OCI-LY1 (cell line): ENCODE data around the gene LRSAM1.

Source experiments
- H2AFZ ChIP-seq: fragments of 200-600 bp; sonication (generic), shearing (Covaris generic); 2 replicates; pipeline ENCODE4 v1.6.0; 2014; ENCODE audit warnings: antibody characterized with exemption, mild to moderate bottlenecking, low read length
- H3F3A ChIP-seq: fragments of 200-600 bp; sonication (generic), shearing (Covaris generic); 2 replicates; pipeline ENCODE4 v1.6.0; 2014; ENCODE audit warnings: mild to moderate bottlenecking, antibody characterized with exemption, low read length, moderate library complexity; ENCODE audit not compliant: insufficient read depth
- H3K27ac ChIP-seq: fragments of 200-600 bp; sonication (generic); 2 replicates; pipeline ENCODE4 v1.5.1; 2014; ENCODE audit warnings: low read length, mixed run types, mild to moderate bottlenecking, low read depth; ENCODE audit not compliant: poor library complexity, severe bottlenecking
- H3K27me3 ChIP-seq: fragments of 200-600 bp; sonication (generic); 2 replicates; pipeline ENCODE4 v1.6.0; 2014; ENCODE audit warnings: antibody characterized with exemption, mild to moderate bottlenecking, low read length, moderate library complexity; ENCODE audit not compliant: insufficient read depth
- H3K36me3 ChIP-seq: fragments of 200-600 bp; sonication (generic); 2 replicates; pipeline ENCODE4 v1.6.1; 2014; ENCODE audit warnings: mild to moderate bottlenecking, antibody characterized with exemption, low read length, moderate library complexity, mixed read lengths; ENCODE audit not compliant: insufficient read depth
- H3K4me1 ChIP-seq: fragments of 200-600 bp; sonication (generic); 2 replicates; pipeline ENCODE4 v1.5.1; 2014; ENCODE audit warnings: mild to moderate bottlenecking, low read length, moderate library complexity; ENCODE audit not compliant: insufficient read depth, severe bottlenecking
- H3K4me2 ChIP-seq: fragments of 200-600 bp; sonication (generic), shearing (Covaris generic); 2 replicates; pipeline ENCODE4 v1.6.1; 2014; ENCODE audit warnings: low read length
- H3K4me3 ChIP-seq: fragments of 200-600 bp; sonication (generic); 2 replicates; pipeline ENCODE4 v1.5.1; 2014; ENCODE audit warnings: low read length, low read depth, mild to moderate bottlenecking, mixed read lengths; ENCODE audit not compliant: poor library complexity, severe bottlenecking
- H3K79me2 ChIP-seq: fragments of 200-600 bp; shearing (Covaris generic); 2 replicates; pipeline ENCODE4 v1.6.1; 2016; ENCODE audit warnings: mixed run types, low read length, mixed read lengths; ENCODE audit not compliant: insufficient read depth
- H3K9ac ChIP-seq: fragments of 200-600 bp; sonication (generic), shearing (Covaris generic); 2 replicates; pipeline ENCODE4 v1.6.1; 2014; ENCODE audit warnings: mild to moderate bottlenecking, low read length, mixed read lengths
- H3K9me2 ChIP-seq: fragments of 200-600 bp; sonication (generic), shearing (Covaris generic); 2 replicates; pipeline ENCODE4 v1.6.1; 2014; ENCODE audit warnings: low read depth, mild to moderate bottlenecking, low read length, mixed read lengths
- H3K9me3 ChIP-seq: fragments of 200-600 bp; shearing (Covaris generic); 2 replicates; pipeline ENCODE4 v1.6.1; 2014; ENCODE audit warnings: low read length, mixed read lengths
- H4K20me1 ChIP-seq: fragments of 200-600 bp; sonication (generic), shearing (Covaris generic); 2 replicates; pipeline ENCODE4 v1.6.0; 2016; ENCODE audit warnings: mild to moderate bottlenecking, low read length; ENCODE audit not compliant: insufficient read depth
- CTCF ChIP-seq: fragments of 200-600 bp; sonication (generic), shearing (Covaris generic); IDR thresholded peaks from 2 replicates; pipeline ENCODE4 v1.5.1; 2017; ENCODE audit warnings: mild to moderate bottlenecking, antibody characterized with exemption, low read length, moderate library complexity, mixed read lengths
- EZH2 ChIP-seq: fragments of 200-600 bp; sonication (generic), shearing (Covaris generic); IDR thresholded peaks from 2 replicates; pipeline ENCODE4 v1.8.0; 2017; ENCODE audit warnings: borderline replicate concordance, mixed run types, mild to moderate bottlenecking, antibody characterized with exemption, low read length, moderate library complexity, mixed read lengths

The LRSAM1 gene

DNA sequence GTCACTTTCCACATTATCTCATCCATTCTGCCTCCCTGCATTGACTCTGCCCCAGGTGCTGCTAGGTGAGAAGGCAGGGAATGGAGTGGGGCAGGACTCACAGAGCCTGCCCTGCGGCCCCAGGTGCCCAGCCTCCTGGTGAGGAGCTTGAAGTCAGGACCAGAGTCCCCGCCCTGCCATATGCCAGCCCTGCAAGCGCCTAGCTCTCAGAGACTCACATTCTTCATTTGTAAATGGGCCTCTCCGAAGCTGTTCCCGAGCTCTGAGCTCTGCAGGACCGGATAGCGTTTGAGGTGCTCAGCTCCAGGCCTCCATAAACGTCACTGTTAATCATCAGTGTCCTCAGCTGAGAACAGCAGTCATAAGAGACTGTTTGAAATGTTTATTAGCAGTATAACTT lies 85.7 kb downstream of the LRSAM1 start:
- Histone ChIP-seq H3K9me2 (no peaks in the 10 kb centered on the region), H3K4me3 (no peak overlapping the region), H3K27me3 (peaks cover 7% of the 10 kb centered on the region), H3K79me2 (no peaks in the 10 kb centered on the region), H2AFZ (no peak overlapping the region), H3K9ac (no peak overlapping the region), H3K27ac (no peak overlapping the region), H3F3A (no peaks in the 10 kb centered on the region), H3K9me3 (no peaks in the 10 kb centered on the region), H3K4me2 (no peak overlapping the region), H3K4me1 (no peaks in the 10 kb centered on the region), H3K36me3 (no peaks in the 10 kb centered on the region), H4K20me1 (no peaks in the 10 kb centered on the region)
- TF ChIP-seq CTCF = no peak

GRCh38 chr9:127537792-127538191 lies 86.5 kb downstream of the LRSAM1 start:
- Histone ChIP-seq H3K4me2 (no peak overlapping the region), H3K36me3 (no peaks in the 10 kb centered on the region), H3K27me3 (peaks cover 7% of the 10 kb centered on the region), H4K20me1 (no peaks in the 10 kb centered on the region), H3F3A (no peaks in the 10 kb centered on the region), H3K9me3 (no peaks in the 10 kb centered on the region), H3K9ac (no peak overlapping the region), H3K79me2 (no peaks in the 10 kb centered on the region), H3K4me3 (no peak overlapping the region), H3K9me2 (no peaks in the 10 kb centered on the region), H3K4me1 (no peaks in the 10 kb centered on the region), H2AFZ (no peak overlapping the region), H3K27ac (no peak overlapping the region)
- TF ChIP-seq CTCF (no peak), EZH2 (no peak)

DNA sequence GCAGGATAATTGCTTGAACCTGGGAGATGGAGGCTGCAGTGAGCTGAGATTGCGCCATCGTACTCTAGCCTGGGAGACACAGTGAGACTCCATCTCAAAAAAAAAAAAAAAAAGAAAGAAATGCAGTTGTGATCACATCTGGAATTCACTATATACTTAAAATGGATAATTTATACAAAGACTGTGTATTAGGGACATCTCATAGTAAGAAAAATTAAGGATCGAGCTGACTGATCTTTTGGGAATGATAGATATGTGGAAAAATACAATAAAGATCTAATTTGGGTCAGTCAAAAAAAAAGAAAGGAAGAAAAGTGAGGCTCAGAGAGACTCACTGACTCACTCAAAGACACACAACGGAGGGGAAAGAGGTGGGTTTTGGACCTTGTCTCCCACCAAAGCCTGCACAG lies 87.5 kb downstream of the LRSAM1 start:
- no peaks in the 10 kb centered on the region for H3K79me2 ChIP-seq
- H3K36me3 ChIP-seq = no peaks in the 10 kb centered on the region

More for the DNA sequence above, 87.5 kb downstream of the LRSAM1 start:
- no peak overlapping the region for H3K27ac ChIP-seq
- no peaks in the 10 kb centered on the region for H4K20me1 ChIP-seq
- H3K27me3 ChIP-seq = peaks cover 7% of the 10 kb centered on the region
- TF ChIP-seq EZH2 = no peak
- TF ChIP-seq CTCF = no peak
- no peaks in the 10 kb centered on the region for H3K4me1 ChIP-seq
- no peaks in the 10 kb centered on the region for H3K9me2 ChIP-seq
- H2AFZ ChIP-seq = no peak overlapping the region
- no peaks in the 10 kb centered on the region for H3K9me3 ChIP-seq
- H3F3A ChIP-seq = no peaks in the 10 kb centered on the region
- H3K9ac ChIP-seq = no peak overlapping the region
- no peak overlapping the region for H3K4me3 ChIP-seq
- no peak overlapping the region for H3K4me2 ChIP-seq
